GM18951 (cell line): Measurements from ENCODE around the gene INHBE.
A peak's percentile ranks its signal among the peaks of the same experiment; 100 is the strongest.

Experiments
- POLR2A ChIP-seq: IDR thresholded peaks from 4 replicates; pipeline ENCODE4 v1.6.1; 2011; ENCODE audit warnings: mild to moderate bottlenecking; ENCODE audit not compliant: insufficient read length, insufficient read depth; ENCODE audit errors: extremely low read depth
- in situ Hi-C: fragments of 300-500 bp; cut with MboI; formaldehyde crosslinking; loops from one replicate; pipeline ENCODE4 v1.12.0; 2022; ENCODE audit warnings: low sequenced_read_pairs, mixed read lengths, inconsistent platforms; ENCODE audit not compliant: unreplicated experiment

The INHBE gene

GRCh38 chr12:57470970-57471656 lies 16.0 kb downstream of the INHBE start:
- in situ Hi-C loops: no loop called here
- TF ChIP-seq POLR2A: no peak

GRCh38 chr12:57471661-57472060 lies 16.6 kb downstream of the INHBE start:
- in situ Hi-C loops: no loop called here
- TF ChIP-seq POLR2A: peak; percentile 9

GRCh38 chr12:57472391-57472790 lies 17.3 kb downstream of the INHBE start:
- in situ Hi-C loops: no loop called here
- TF ChIP-seq POLR2A: no peak

- in situ Hi-C loops: no loop called here
- TF ChIP-seq POLR2A: no peak
Measured at GRCh38 chr12:57473392-57473791, 18.3 kb downstream of the INHBE start.

- in situ Hi-C loops: no loop called here
- no peak for TF ChIP-seq POLR2A
Measured at GRCh38 chr12:57473886-57474285, 18.8 kb downstream of the INHBE start.

- no peak for TF ChIP-seq POLR2A
- in situ Hi-C loops: no loop called here
Measured at GRCh38 chr12:57474430-57474829, 19.3 kb downstream of the INHBE start.

- in situ Hi-C loops: no loop called here
- no peak for TF ChIP-seq POLR2A
Measured at GRCh38 chr12:57474862-57475261, 19.8 kb downstream of the INHBE start.

GRCh38 chr12:57475271-57476161 lies 20.4 kb downstream of the INHBE start:
- in situ Hi-C loops: no loop called here
- TF ChIP-seq POLR2A: no peak

GRCh38 chr12:57476162-57476992 lies 21.3 kb downstream of the INHBE start:
- no peak for TF ChIP-seq POLR2A
- in situ Hi-C loops: no loop called here

GRCh38 chr12:57476993-57477709 lies 22.0 kb downstream of the INHBE start:
- no peak for TF ChIP-seq POLR2A
- in situ Hi-C loops: no loop called here

- in situ Hi-C loops: no loop called here
- TF ChIP-seq POLR2A: peak; percentile 52
Measured at GRCh38 chr12:57477710-57478681, 22.9 kb downstream of the INHBE start.

- in situ Hi-C loops: no loop called here
- TF ChIP-seq POLR2A: no peak
Measured at GRCh38 chr12:57479043-57479375, 23.9 kb downstream of the INHBE start.
